Brain microvascular endothelial cell (primary cell): ENCODE results near the gene WDR37.

ENCODE experiments used
- DNase-seq: peaks from one replicate; pipeline ENCODE4 v3.0.0-alpha.2; 2020
- H3K27ac ChIP-seq: fragments of 250-450 bp; sonication (Bioruptor Pico); 2 replicates; pipeline ENCODE4 v1.5.1; 2020; ENCODE audit warnings: mild to moderate bottlenecking, moderate library complexity
- H3K27me3 ChIP-seq: fragments of 250-450 bp; sonication (Bioruptor Pico); replicated peaks from 2 replicates; pipeline ENCODE4 v1.5.1; 2020; ENCODE audit warnings: mild to moderate bottlenecking
- H3K36me3 ChIP-seq: fragments of 250-450 bp; sonication (Bioruptor Pico); replicated peaks from 2 replicates; pipeline ENCODE4 v1.5.1; 2020; ENCODE audit warnings: mild to moderate bottlenecking
- H3K4me3 ChIP-seq: 2 replicates; pipeline ENCODE4 v1.5.1; 2011; ENCODE audit warnings: low read depth, mild to moderate bottlenecking, control low read depth, low read length, moderate library complexity
- in situ Hi-C: cut with HindIII; loops from 2 replicates; pipeline ENCODE4 v1.10.0; 2017; ENCODE audit warnings: low sequenced_read_pairs, low pct_ligation_motif_present
- TF ChIP-seq, protein P1 (sequence below): IDR thresholded peaks from 2 replicates; pipeline ENCODE4 v1.5.1; 2011; ENCODE audit warnings: low read depth, mild to moderate bottlenecking, moderate library complexity, low read length, control low read depth, inconsistent platforms; ENCODE audit errors: missing control alignments

Gene WDR37

GRCh38 chr10:1120306-1120705 lies 64.1 kb downstream of the WDR37 start:
- peaks cover 65% of the 10 kb centered on the region for H3K36me3 ChIP-seq
- H3K27me3 ChIP-seq, result no peaks in the 10 kb centered on the region
- TF ChIP-seq, protein P1, sequence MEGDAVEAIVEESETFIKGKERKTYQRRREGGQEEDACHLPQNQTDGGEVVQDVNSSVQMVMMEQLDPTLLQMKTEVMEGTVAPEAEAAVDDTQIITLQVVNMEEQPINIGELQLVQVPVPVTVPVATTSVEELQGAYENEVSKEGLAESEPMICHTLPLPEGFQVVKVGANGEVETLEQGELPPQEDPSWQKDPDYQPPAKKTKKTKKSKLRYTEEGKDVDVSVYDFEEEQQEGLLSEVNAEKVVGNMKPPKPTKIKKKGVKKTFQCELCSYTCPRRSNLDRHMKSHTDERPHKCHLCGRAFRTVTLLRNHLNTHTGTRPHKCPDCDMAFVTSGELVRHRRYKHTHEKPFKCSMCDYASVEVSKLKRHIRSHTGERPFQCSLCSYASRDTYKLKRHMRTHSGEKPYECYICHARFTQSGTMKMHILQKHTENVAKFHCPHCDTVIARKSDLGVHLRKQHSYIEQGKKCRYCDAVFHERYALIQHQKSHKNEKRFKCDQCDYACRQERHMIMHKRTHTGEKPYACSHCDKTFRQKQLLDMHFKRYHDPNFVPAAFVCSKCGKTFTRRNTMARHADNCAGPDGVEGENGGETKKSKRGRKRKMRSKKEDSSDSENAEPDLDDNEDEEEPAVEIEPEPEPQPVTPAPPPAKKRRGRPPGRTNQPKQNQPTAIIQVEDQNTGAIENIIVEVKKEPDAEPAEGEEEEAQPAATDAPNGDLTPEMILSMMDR, result no peak
- H3K4me3 ChIP-seq, result no peak overlapping the region
- no peak overlapping the region for H3K27ac ChIP-seq
- in situ Hi-C loops, result no loop called here
- DNase-seq, result no peak

DNA sequence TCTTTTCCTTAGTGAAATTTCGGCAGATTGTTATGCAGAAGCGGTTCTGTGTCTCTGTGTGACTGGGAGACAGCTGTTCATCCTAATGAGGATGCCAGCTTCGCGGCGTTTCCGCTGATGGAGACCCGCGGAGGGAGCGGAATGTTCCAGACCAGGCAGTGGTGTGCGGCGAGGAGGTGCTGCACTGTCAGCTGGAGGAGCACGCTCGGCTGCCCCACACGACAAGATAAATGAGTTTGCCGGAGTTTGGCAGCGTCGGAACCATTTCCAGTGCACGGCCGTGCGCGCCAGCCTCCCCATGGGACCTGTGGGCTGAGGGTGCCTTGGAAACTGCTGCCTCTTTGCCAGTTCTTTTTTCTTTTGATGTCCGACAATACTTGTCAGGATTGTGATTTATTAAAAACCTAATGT lies 64.6 kb downstream of the WDR37 start:
- peaks cover 65% of the 10 kb centered on the region for H3K36me3 ChIP-seq
- in situ Hi-C loops, result no loop called here
- H3K27me3 ChIP-seq, result no peaks in the 10 kb centered on the region
- no peak overlapping the region for H3K4me3 ChIP-seq
- no peak overlapping the region for H3K27ac ChIP-seq
- DNase-seq, result no peak
- TF ChIP-seq, protein P1, result no peak

DNA sequence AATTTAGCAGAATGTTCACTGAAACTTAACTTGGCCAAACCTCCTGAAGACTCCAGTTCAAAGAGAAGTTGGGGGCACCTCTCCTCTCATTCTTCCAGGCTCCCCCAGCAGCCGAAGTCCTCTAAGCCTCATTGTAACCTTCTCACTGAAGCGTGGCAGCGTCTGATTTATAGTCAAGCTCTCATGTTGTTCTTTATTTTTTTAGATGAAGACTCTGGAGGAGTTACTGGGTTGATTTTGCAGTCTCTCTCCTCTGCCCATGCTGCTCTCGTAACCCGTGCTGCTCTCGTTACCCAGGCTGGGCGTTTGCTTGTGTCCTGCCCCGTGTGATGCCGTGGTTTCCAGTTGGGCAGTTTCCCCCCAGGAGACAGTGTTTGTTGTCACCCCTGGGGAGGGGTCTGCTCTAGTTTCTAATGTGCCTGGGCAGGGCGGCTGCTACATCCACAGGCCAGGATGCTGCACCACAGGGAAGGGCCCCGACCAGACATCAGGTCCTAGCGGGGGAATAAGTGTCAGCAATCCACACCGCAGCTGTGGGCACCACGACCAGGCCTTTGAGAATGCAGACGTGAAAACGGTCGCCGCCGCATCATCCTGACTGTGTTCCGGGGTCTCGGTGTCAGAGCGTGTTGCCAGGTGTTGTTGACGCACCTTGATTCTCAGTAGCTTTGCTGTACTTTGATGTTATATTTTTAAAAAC lies 65.2 kb downstream of the WDR37 start:
- no peak for DNase-seq
- TF ChIP-seq, protein P1, result no peak
- Histone ChIP-seq H3K27me3 (no peaks in the 10 kb centered on the region), H3K4me3 (no peak overlapping the region), H3K27ac (no peak overlapping the region), H3K36me3 (peaks cover 64% of the 10 kb centered on the region)
- in situ Hi-C loops, result no loop called here

GRCh38 chr10:1122349-1122748 lies 66.2 kb downstream of the WDR37 start:
- in situ Hi-C loops, result no loop called here

DNA sequence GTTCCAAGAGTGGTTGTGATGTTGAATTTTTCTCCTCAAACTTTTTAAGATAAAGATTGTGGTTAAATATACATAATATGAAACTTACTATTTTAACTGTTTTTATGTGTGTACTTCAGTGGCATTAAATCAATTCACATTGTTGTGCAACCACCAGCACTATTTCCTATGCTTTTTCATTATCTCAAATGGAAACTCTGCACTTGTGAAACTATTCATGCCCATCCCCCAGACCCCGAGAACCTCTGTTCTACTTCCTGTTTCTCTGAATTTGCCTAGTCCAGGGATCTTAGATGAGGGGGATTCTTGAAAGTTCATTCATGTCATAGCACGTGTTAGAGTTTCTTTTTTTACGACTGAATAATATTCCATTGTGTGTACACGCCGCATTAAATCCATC lies 67.0 kb downstream of the WDR37 start:
- Histone ChIP-seq H3K27me3 (no peaks in the 10 kb centered on the region), H3K27ac (no peak overlapping the region), H3K36me3 (peaks cover 54% of the 10 kb centered on the region), H3K4me3 (no peak overlapping the region)
- TF ChIP-seq, protein P1, result no peak
- in situ Hi-C loops, result no loop called here
- DNase-seq, result no peak

More at GRCh38 chr10:1122349-1122748, 66.2 kb downstream of the WDR37 start:
- Histone ChIP-seq H3K27me3 (no peaks in the 10 kb centered on the region), H3K27ac (no peak overlapping the region), H3K36me3 (peaks cover 55% of the 10 kb centered on the region), H3K4me3 (no peak overlapping the region)
- DNase-seq, result no peak
- TF ChIP-seq, protein P1, result no peak

DNA sequence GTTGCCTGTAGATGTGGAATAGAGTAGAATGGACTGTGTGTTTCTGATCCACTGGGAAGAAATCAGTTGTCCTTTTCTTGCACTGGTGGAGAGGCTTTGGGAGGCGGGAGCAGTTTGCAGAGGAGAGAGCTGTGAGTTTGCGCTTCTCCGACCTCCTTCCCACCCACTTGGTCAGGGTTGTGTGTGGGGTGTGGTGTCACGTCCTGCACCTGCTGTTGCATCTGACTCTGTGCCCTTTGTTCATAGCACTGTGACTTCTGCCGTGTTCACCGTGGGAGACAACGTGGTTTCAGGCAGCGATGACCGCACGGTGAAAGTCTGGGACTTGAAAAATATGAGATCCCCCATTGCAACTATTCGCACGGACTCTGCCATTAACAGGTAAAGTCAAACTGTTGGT lies 67.8 kb downstream of the WDR37 start:
- H3K36me3 ChIP-seq, result peaks cover 56% of the 10 kb centered on the region
- H3K27me3 ChIP-seq, result no peaks in the 10 kb centered on the region
- DNase-seq, result no peak
- H3K4me3 ChIP-seq, result no peak overlapping the region
- H3K27ac ChIP-seq, result no peak overlapping the region
- in situ Hi-C loops, result no loop called here
- TF ChIP-seq, protein P1, result no peak
